HCT116 (cell line): Measurements from ENCODE around the gene C4BPB. TPM values are rescaled to one million over a fixed set of nuclear protein-coding genes. Genes with fewer than 3 reads are reported as not detected.
A peak's percentile ranks its signal among the peaks of the same experiment; 100 is the strongest.

Source experiments
- ATAC-seq: fragments of 200-7000 bp; cut with Tn5 transposase; 2 replicates; pipeline ENCODE4 v1.9.1; 2020; ENCODE audit warnings: mild to moderate bottlenecking, moderate library complexity
- BruUV-seq: library from RNA; stranded (reverse); fragments of 400-500 nt; replicated peaks from 2 replicates; lab custom pipeline; 2021; lab: Mats Ljungman, UMichigan
- CTCF ChIA-PET: fragments of 300-600 bp; sonication (Branson Sonifier 250); formaldehyde crosslinking; loops from one replicate; lab custom pipeline; 2021; ENCODE audit warnings: antibody characterized with exemption; lab: Charles Lee
- POLR2A ChIA-PET: fragments of 300-600, 350-600 bp; sonication (Branson Sonifier 250); formaldehyde crosslinking; loops from one replicate; lab custom pipeline; 2021; ENCODE audit warnings: antibody characterized with exemption; lab: Charles Lee
- RAD21 ChIA-PET, 2 experiments: fragments of 300-600 bp; sonication (Branson Sonifier 250); formaldehyde crosslinking; loops; one replicate each; lab custom pipeline; 2023; ENCODE audit warnings: low total read pairs in 2 of 2; ENCODE audit not compliant: uncharacterized antibody in 2 of 2, unreplicated experiment in 2 of 2, low non-redundant PET in 1 of 2; lab: Charles Lee
- DNase-seq: peaks from one replicate; pipeline ENCODE4 v3.0.0-alpha.2; 2010; ENCODE audit warnings: low read depth, low spot score
- H2AFZ ChIP-seq: fragments of 200-600 bp; shearing (Covaris generic), sonication (generic); 2 replicates; pipeline ENCODE4 v1.6.1; 2017; ENCODE audit warnings: low read depth, mixed run types, mixed read lengths, antibody characterized with exemption, low read length; ENCODE audit not compliant: poor library complexity, severe bottlenecking
- H3K27ac ChIP-seq: 2 replicates; pipeline ENCODE4 v1.5.1; 2012; ENCODE audit warnings: low read depth, low read length
- H3K27me3 ChIP-seq: fragments of 200-600 bp; sonication (generic); 2 replicates; pipeline ENCODE4 v1.6.1; 2016; ENCODE audit warnings: mixed run types, low read length, mixed read lengths; ENCODE audit not compliant: insufficient read depth
- H3K36me3 ChIP-seq, 2 experiments: fragments of 200-500 bp in 1 of 2; fragments of 200-600 bp in 1 of 2; sonication (Bioruptor generic) in 1 of 2; sonication (generic) in 1 of 2; 2 replicates each; pipeline versions ENCODE4 v1.5.1 to v1.6.1; 2014 to 2016; ENCODE audit warnings: low read length in 2 of 2, inconsistent platforms in 1 of 2, mixed read lengths in 1 of 2, mixed run types in 1 of 2; ENCODE audit not compliant: insufficient read depth in 2 of 2, control insufficient read depth in 1 of 2
- H3K4me1 ChIP-seq, 2 experiments: fragments of 200-600 bp in 1 of 2; sonication (generic) in 1 of 2; 2 replicates each; pipeline versions ENCODE4 v1.5.1 to v1.6.1; 2012 to 2017; ENCODE audit warnings: low read length in 2 of 2, inconsistent platforms in 1 of 2, mild to moderate bottlenecking in 1 of 2, mixed read lengths in 1 of 2, mixed run types in 1 of 2, moderate library complexity in 1 of 2; ENCODE audit not compliant: insufficient read depth in 2 of 2, control insufficient read depth in 1 of 2
- H3K4me2 ChIP-seq: fragments of 200-600 bp; sonication (generic); 2 replicates; pipeline ENCODE4 v1.6.1; 2017; ENCODE audit warnings: mixed run types, low read length, mixed read lengths
- H3K4me3 ChIP-seq, 2 experiments: fragments of 200-600 bp in 1 of 2; sonication (generic) in 1 of 2; replicated peaks in 1 of 2; 2 replicates each; pipeline ENCODE4 v1.5.1; 2011 to 2016; ENCODE audit warnings: low read length in 2 of 2, control low read depth in 1 of 2, low read depth in 1 of 2, mild to moderate bottlenecking in 1 of 2, mixed read lengths in 1 of 2, mixed run types in 1 of 2
- H3K79me2 ChIP-seq: fragments of 200-600 bp; sonication (generic); 2 replicates; pipeline ENCODE4 v1.6.1; 2017; ENCODE audit warnings: mild to moderate bottlenecking, mixed run types, low read length, moderate library complexity, mixed read lengths; ENCODE audit not compliant: insufficient read depth
- H3K9ac ChIP-seq: fragments of 200-600 bp; sonication (generic); 2 replicates; pipeline ENCODE4 v1.6.1; 2016; ENCODE audit warnings: low read length, mixed read lengths
- H3K9me2 ChIP-seq: fragments of 200-600 bp; sonication (generic), shearing (Covaris generic); 2 replicates; pipeline ENCODE4 v1.6.1; 2017; ENCODE audit warnings: mixed run types, mild to moderate bottlenecking, moderate library complexity; ENCODE audit not compliant: insufficient read depth
- H3K9me3 ChIP-seq, 2 experiments: fragments of 200-500 bp in 1 of 2; fragments of 200-600 bp in 1 of 2; sonication (Bioruptor generic) in 1 of 2; sonication (generic) in 1 of 2; 2 replicates each; pipeline ENCODE4 v1.6.1; 2014 to 2017; ENCODE audit warnings: low read length in 2 of 2, mixed read lengths in 2 of 2, inconsistent platforms in 1 of 2, low read depth in 1 of 2, mild to moderate bottlenecking in 1 of 2, mixed run types in 1 of 2, moderate library complexity in 1 of 2; ENCODE audit not compliant: control insufficient read depth in 1 of 2, insufficient read depth in 1 of 2
- H4K20me1 ChIP-seq: fragments of 200-600 bp; sonication (generic), shearing (Covaris generic); 2 replicates; pipeline ENCODE4 v1.6.1; 2017; ENCODE audit warnings: mixed run types, mild to moderate bottlenecking, moderate library complexity; ENCODE audit not compliant: insufficient read depth
- CEBPB ChIP-seq: IDR thresholded peaks from 2 replicates; pipeline ENCODE4 v1.6.1; 2012; ENCODE audit warnings: low read depth
- EGR1 ChIP-seq: IDR thresholded peaks from 2 replicates; pipeline ENCODE4 v1.6.1; 2012; ENCODE audit warnings: low read depth
- ELF1 ChIP-seq: IDR thresholded peaks from 2 replicates; pipeline ENCODE4 v1.6.1; 2012; ENCODE audit warnings: low read depth, borderline replicate concordance
- FOSL1 ChIP-seq: IDR thresholded peaks from 2 replicates; pipeline ENCODE4 v1.6.1; 2012; ENCODE audit warnings: low read depth
- JUND ChIP-seq: IDR thresholded peaks from 2 replicates; pipeline ENCODE4 v1.6.1; 2012
- POLR2AphosphoS5 ChIP-seq: IDR thresholded peaks from 2 replicates; pipeline ENCODE4 v1.6.1; 2011; ENCODE audit warnings: mild to moderate bottlenecking, low read depth, low read length, moderate library complexity
- RAD21 ChIP-seq: IDR thresholded peaks from 2 replicates; pipeline ENCODE4 v1.6.1; 2012; ENCODE audit warnings: low read depth, mild to moderate bottlenecking
- SIN3A ChIP-seq: IDR thresholded peaks from 2 replicates; pipeline ENCODE4 v1.6.1; 2012; ENCODE audit warnings: low read depth
- SP1 ChIP-seq: IDR thresholded peaks from 2 replicates; pipeline ENCODE4 v1.6.1; 2012; ENCODE audit warnings: low read depth
- TCF7L2 ChIP-seq: IDR thresholded peaks from 2 replicates; pipeline ENCODE4 v1.7.0; 2011; ENCODE audit warnings: borderline replicate concordance, inconsistent platforms; ENCODE audit not compliant: insufficient read depth, insufficient read length; ENCODE audit errors: extremely low read depth
- YY1 ChIP-seq: IDR thresholded peaks from 2 replicates; pipeline ENCODE4 v1.6.1; 2011; ENCODE audit warnings: low read length, low read depth, moderate library complexity, mild to moderate bottlenecking; ENCODE audit not compliant: insufficient replicate concordance; ENCODE audit errors: extremely low read depth
- ZFX ChIP-seq: fragments of 450-650 bp; IDR thresholded peaks from 2 replicates; pipeline ENCODE4 v1.6.1; 2017
- ZNF274 ChIP-seq: fragments of 200-500 bp; sonication (Bioruptor generic); IDR thresholded peaks from 2 replicates; pipeline ENCODE4 v1.6.1; 2014; ENCODE audit warnings: mild to moderate bottlenecking, low read depth, low read length, inconsistent platforms
- intact Hi-C: fragments of 100-400 bp; cut with micrococcal nuclease; formaldehyde crosslinking; loops from 2 replicates; pipeline ENCODE4 v1.10.0; 2022
- total RNA-seq: library from RNA; stranded (reverse); gene quantifications from one replicate; pipeline ENCODE4 v1.2.1, GENCODE V29; 2021; ENCODE audit not compliant: unreplicated experiment
- TF ChIP-seq, protein P1 (sequence below): IDR thresholded peaks from 2 replicates; pipeline ENCODE4 v1.6.1; 2011; ENCODE audit warnings: mild to moderate bottlenecking, low read length, moderate library complexity; ENCODE audit not compliant: insufficient replicate concordance; ENCODE audit errors: extremely low read depth
- TF ChIP-seq, protein P2 (sequence below), 3 experiments: fragments of 200-600 bp in 1 of 3; sonication (generic) in 1 of 3; IDR thresholded peaks in 2 of 3; conservative IDR thresholded peaks in 1 of 3; 2 replicates each; pipeline ENCODE4 v1.5.1; 2012 to 2017; ENCODE audit warnings: low read depth in 2 of 3, low read length in 2 of 3, antibody characterized with exemption in 1 of 3, borderline replicate concordance in 1 of 3, control low read depth in 1 of 3, mild to moderate bottlenecking in 1 of 3, mixed read lengths in 1 of 3, mixed run types in 1 of 3, moderate library complexity in 1 of 3; ENCODE audit not compliant: insufficient read depth in 1 of 3
- TF ChIP-seq, protein P3 (sequence below): IDR thresholded peaks from 2 replicates; pipeline ENCODE4 v1.6.1; 2012; ENCODE audit warnings: low read depth

Gene C4BPB
- total RNA-seq, 1 experiment from 2014 or later: not detected

DNA sequence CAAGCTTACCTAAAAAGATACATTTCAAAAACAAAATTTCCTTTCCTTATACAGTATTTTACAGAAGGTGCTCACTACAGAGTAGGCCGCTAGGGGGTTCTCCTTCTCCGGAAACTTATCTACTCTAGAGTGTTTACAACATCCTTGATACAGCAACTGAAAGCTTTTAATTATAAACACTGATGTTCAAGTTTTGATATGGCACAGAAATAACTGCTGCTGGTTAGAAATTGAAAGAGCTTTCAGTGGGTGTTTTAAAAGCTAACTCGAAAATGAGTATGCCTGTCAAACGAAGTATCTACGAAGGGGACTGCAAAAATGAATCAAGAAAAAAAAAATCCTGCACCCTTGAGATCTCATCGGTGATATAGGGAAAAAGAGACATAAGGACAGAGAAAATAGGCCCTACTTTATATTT is 38.7 kb upstream of the C4BPB start (continued):
- TF ChIP-seq FOSL1 (0 out of 2 replicates have a peak, but pooled peaks have one; percentile 17), ZNF274 (no peak), CEBPB (peak; percentile 46; the same call in 1 of the 2 replicates)

DNA sequence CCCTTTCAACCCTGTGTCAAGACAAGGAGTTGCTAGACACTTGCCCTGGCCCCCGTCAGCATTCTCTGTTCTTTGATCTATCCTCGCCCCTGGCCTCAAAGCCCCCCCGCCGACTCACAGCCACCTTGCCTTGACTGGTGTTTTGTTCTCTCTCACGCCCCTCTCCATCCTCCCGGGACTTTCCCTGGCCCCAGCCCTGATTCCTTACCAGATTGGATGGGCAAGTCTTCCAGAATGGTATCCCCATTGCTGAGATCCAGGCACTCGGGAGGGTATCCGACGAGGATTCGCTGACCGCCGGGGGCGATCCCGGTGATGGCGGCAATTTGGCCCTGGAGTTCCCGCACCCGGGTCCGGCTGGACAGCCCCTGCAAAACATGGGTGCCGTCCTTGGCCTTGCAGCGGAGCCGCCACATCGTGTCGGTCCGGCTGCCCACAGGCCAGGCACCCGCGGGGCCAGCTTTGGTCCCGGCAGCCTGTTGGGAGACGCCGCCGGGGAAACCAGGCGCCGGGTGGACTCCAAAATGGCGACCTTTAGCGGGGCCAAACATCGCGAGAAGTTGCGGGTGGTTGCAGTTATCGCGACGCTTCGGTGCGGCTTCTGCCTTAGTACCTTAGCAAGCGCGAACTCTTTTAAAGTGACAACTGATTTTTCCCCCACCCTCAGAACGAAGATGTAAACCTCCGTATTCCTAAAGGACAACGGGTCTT is 38.0 kb upstream of the C4BPB start:
- Histone ChIP-seq H3K36me3 (peaks cover 14 to 30% of the 10 kb centered on the region in 2 experiments), H4K20me1 (peaks cover 8% of the 10 kb centered on the region; the same call in 1 of the 2 replicates), H3K9me2 (no peaks in the 10 kb centered on the region), H3K9ac (peak overlapping the region; percentile 96), H3K9me3 (no peaks in the 10 kb centered on the region), H3K27me3 (no peaks in the 10 kb centered on the region), H3K79me2 (peaks cover 52% of the 10 kb centered on the region), H3K27ac (peak overlapping the region; percentile 85), H3K4me2 (peak overlapping the region; percentile 73), H3K4me1 (peaks cover 11 to 29% of the 10 kb centered on the region in 2 experiments), H2AFZ (peak overlapping the region; percentile 67), H3K4me3 (peak overlapping the region; percentile 88 to 90)
- POLR2A ChIA-PET: interaction anchor here (1.0 kb wide), 1 partner anchor 18 kb away, joined by 3 read pairs; the partner anchor contains the start of gene C1orf116
- CTCF ChIA-PET: interaction anchor here (1.2 kb wide), 3 partner anchors 10 to 34 kb away, joined by 3 to 8 read pairs (median 5); partner anchors contain the start of gene C1orf116
- peak; percentile 49 for ATAC-seq
- intact Hi-C loops: loop anchor here (2.0 kb wide), 1 partner anchor 46 kb away; no protein-coding TSS in a partner anchor
- DNase-seq: peak; percentile 85
- RAD21 ChIA-PET: no interaction called here
- no TSS peak for BruUV-seq
- TF ChIP-seq POLR2AphosphoS5 (peak; percentile 83), TCF7L2 (peak; percentile 88), FOSL1 (no peak), CEBPB (no peak), RAD21 (no peak), ZFX (peak; percentile 44), SIN3A (peak; percentile 77), EGR1 (0 out of 2 replicates have a peak, but pooled peaks have one; percentile 20), SP1 (peak; percentile 69), ELF1 (no peak), JUND (no peak; the same call in 1 of the 2 replicates), YY1 (peak; percentile 95)
- TF ChIP-seq, protein P1, sequence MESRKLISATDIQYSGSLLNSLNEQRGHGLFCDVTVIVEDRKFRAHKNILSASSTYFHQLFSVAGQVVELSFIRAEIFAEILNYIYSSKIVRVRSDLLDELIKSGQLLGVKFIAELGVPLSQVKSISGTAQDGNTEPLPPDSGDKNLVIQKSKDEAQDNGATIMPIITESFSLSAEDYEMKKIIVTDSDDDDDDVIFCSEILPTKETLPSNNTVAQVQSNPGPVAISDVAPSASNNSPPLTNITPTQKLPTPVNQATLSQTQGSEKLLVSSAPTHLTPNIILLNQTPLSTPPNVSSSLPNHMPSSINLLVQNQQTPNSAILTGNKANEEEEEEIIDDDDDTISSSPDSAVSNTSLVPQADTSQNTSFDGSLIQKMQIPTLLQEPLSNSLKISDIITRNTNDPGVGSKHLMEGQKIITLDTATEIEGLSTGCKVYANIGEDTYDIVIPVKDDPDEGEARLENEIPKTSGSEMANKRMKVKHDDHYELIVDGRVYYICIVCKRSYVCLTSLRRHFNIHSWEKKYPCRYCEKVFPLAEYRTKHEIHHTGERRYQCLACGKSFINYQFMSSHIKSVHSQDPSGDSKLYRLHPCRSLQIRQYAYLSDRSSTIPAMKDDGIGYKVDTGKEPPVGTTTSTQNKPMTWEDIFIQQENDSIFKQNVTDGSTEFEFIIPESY: peak; percentile 99
- TF ChIP-seq, protein P2, sequence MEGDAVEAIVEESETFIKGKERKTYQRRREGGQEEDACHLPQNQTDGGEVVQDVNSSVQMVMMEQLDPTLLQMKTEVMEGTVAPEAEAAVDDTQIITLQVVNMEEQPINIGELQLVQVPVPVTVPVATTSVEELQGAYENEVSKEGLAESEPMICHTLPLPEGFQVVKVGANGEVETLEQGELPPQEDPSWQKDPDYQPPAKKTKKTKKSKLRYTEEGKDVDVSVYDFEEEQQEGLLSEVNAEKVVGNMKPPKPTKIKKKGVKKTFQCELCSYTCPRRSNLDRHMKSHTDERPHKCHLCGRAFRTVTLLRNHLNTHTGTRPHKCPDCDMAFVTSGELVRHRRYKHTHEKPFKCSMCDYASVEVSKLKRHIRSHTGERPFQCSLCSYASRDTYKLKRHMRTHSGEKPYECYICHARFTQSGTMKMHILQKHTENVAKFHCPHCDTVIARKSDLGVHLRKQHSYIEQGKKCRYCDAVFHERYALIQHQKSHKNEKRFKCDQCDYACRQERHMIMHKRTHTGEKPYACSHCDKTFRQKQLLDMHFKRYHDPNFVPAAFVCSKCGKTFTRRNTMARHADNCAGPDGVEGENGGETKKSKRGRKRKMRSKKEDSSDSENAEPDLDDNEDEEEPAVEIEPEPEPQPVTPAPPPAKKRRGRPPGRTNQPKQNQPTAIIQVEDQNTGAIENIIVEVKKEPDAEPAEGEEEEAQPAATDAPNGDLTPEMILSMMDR (IDR thresholded peaks at IDR 0.05 in 2 of 3, conservative IDR thresholded peaks at IDR 0.05 in 1 of 3; ENCODE audit: borderline replicate concordance in 1 of 3, insufficient read depth in 1 of 3, low read depth in 2 of 3, low read length in 2 of 3): no peak
- TF ChIP-seq, protein P3, sequence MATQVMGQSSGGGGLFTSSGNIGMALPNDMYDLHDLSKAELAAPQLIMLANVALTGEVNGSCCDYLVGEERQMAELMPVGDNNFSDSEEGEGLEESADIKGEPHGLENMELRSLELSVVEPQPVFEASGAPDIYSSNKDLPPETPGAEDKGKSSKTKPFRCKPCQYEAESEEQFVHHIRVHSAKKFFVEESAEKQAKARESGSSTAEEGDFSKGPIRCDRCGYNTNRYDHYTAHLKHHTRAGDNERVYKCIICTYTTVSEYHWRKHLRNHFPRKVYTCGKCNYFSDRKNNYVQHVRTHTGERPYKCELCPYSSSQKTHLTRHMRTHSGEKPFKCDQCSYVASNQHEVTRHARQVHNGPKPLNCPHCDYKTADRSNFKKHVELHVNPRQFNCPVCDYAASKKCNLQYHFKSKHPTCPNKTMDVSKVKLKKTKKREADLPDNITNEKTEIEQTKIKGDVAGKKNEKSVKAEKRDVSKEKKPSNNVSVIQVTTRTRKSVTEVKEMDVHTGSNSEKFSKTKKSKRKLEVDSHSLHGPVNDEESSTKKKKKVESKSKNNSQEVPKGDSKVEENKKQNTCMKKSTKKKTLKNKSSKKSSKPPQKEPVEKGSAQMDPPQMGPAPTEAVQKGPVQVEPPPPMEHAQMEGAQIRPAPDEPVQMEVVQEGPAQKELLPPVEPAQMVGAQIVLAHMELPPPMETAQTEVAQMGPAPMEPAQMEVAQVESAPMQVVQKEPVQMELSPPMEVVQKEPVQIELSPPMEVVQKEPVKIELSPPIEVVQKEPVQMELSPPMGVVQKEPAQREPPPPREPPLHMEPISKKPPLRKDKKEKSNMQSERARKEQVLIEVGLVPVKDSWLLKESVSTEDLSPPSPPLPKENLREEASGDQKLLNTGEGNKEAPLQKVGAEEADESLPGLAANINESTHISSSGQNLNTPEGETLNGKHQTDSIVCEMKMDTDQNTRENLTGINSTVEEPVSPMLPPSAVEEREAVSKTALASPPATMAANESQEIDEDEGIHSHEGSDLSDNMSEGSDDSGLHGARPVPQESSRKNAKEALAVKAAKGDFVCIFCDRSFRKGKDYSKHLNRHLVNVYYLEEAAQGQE: no peak
